Measurements from ENCODE around the gene GIMAP7.

DNA sequence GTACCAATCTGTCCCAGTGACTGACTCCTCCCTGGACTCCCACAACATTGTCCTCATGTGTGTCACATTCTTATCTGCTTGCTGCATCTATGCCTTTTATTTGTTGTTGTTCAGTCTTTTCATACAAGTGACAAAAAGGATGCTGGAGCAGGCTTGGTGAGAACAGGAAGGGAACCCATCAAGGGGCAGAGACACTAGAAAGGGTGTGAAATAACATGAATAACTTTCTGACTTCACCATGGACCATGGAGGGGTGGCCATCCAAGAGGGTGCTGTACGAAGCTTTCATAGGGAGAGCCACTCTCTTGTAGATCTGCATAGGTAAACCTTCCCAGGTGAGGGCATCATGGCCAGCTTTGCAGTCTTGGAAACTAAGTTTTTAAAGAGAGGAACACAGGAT lies 49.7 kb upstream of the GIMAP7 start:
- TF ChIP-seq, protein P1, sequence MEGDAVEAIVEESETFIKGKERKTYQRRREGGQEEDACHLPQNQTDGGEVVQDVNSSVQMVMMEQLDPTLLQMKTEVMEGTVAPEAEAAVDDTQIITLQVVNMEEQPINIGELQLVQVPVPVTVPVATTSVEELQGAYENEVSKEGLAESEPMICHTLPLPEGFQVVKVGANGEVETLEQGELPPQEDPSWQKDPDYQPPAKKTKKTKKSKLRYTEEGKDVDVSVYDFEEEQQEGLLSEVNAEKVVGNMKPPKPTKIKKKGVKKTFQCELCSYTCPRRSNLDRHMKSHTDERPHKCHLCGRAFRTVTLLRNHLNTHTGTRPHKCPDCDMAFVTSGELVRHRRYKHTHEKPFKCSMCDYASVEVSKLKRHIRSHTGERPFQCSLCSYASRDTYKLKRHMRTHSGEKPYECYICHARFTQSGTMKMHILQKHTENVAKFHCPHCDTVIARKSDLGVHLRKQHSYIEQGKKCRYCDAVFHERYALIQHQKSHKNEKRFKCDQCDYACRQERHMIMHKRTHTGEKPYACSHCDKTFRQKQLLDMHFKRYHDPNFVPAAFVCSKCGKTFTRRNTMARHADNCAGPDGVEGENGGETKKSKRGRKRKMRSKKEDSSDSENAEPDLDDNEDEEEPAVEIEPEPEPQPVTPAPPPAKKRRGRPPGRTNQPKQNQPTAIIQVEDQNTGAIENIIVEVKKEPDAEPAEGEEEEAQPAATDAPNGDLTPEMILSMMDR (IDR thresholded peaks at IDR 0.05) = no peak
- TF ChIP-seq POLR2A (IDR thresholded peaks at IDR 0.05) = no peak

Measured in body of pancreas (tissue), 4 donors.